ENCODE measurements around the gene SPAG6.
"Not testable (repeated sequence)": the region's sequence is repeated elsewhere in the genome, so short reads cannot be mapped to it uniquely, and the experiment has no call there.

The SPAG6 gene

DNA sequence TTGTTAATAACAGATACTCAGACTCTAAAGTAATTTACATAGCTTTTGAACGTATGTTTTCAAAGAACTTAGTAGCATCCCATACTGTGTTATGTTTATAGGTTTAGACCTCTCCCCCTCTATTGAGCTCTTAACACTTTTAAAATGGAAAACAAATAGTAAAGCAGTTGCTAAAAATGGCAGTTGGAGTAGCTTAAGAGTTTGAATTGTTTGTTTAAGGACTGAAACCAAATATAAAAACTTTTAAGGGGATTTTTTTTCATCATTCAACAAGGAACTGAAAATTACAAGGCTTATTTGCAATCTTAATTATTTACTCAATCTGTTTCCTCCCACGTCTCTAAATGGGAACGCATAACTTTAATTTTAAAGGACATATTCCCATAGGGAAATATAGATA lies 1.6 kb upstream of the SPAG6 start:
- no peak for DNase-seq

- DNase-seq = no peak
Observed at GRCh38 chr10:22344249-22344648, 1.0 kb upstream of the SPAG6 start.

- DNase-seq = no peak
Observed at GRCh38 chr10:22344781-22345300, 455 bp upstream of the SPAG6 start.

GRCh38 chr10:22346096-22346661 lies 883 bp downstream of the SPAG6 start:
- no peak for DNase-seq

DNA sequence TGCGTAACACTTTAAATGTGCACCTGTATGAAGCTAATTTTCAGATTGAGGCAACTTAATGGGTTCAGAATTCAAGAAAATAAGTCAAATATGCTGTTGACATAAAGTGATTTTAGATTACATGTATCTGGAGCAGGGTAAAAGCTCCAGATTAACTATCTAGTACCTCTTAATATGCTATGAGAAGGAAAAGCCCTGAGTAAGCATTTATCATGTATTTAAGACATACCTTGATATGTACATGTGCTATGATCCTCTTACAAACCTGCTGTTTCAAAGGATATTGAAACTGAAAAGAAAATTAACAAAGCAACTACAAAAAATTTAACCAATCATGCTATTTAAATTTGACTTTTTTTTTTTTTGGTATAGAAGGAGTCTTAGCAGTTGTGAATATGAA lies 4.5 kb downstream of the SPAG6 start:
- DNase-seq = no peak

DNA sequence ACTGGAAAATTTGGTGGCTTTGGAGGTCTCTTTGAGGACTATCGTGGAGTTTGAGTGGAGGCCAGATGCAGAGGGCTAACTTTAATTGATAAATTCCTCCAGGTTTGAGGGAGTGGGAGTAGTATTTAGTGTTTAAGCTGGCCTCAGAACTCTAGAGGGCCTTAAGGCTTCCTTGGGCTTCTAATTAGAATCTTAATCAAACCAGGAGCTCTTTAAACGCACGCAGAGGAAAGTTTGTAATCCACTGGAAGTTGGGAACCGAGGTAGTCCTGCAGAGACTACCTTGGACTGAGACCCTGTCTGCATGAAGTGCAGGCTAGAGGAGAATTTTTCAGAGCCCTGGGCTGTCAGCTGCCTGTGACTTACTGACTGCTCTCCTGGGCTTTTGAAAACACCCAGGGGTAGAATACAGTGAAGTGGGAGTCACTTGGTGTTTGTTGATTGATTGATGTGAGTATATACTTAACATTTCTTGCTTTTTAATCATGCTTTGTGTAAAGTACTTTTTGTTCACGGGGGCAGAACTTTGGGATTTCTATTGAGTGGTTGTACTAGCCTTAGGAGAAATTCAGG lies 5.9 kb downstream of the SPAG6 start:
- DNase-seq = no peak

GRCh38 chr10:22356324-22356873 lies 11.1 kb downstream of the SPAG6 start:
- DNase-seq = no peak

DNA sequence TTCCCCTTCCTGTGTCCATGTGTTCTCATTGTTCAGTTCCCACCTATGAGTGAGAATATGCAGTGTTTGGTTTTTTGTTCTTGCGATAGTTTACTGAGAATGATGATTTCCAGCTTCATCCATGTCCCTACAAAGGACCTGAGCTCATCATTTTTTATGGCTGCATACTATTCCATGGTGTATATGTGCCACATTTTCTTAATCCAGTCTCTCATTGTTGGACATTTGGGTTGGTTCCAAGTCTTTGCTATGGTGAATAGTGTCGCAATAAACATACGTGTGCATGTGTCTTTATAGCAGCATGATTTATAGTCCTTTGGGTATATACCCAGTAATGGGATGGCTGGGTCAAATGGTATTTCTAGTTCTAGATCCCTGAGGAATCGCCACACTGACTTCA lies 12.5 kb downstream of the SPAG6 start:
- not testable (repeated sequence) for DNase-seq

DNA sequence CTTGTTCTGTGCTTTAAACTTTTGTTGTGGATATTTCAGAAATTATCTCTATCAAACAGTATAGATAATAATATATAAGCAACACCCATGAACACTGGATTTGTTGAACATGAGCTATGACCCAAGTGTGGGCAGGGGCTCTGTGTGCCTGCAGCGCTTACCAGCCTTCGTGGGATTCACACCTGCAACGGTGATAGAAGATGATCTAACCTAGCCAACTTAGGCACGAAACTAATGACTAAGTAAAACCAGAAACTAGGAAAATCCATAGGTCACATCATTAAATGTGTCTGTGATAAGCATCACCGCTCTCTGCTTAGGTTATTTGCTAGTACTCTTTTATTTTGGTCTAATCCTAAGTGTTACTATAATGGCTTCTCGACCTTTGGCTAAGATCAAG lies 18.0 kb downstream of the SPAG6 start:
- DNase-seq = no peak

GRCh38 chr10:22364407-22365140 lies 19.3 kb downstream of the SPAG6 start:
- no peak for DNase-seq

GRCh38 chr10:22365233-22365632 lies 19.9 kb downstream of the SPAG6 start:
- DNase-seq = no peak

- DNase-seq = no peak
Observed at GRCh38 chr10:22365644-22366434, 20.5 kb downstream of the SPAG6 start.

DNA sequence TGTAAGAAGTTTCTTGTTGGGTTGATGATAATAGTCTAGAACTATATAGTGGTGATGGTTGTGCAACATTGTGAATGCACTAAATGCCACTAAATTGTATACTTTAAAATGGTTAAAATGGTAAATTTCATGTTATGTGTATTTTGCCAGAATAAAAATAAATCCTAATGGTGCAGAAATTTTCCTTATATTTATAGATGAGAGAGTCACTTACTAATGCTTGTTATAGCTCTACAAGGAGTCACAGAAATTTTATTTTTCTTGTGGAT lies 21.1 kb downstream of the SPAG6 start:
- DNase-seq = no peak

DNA sequence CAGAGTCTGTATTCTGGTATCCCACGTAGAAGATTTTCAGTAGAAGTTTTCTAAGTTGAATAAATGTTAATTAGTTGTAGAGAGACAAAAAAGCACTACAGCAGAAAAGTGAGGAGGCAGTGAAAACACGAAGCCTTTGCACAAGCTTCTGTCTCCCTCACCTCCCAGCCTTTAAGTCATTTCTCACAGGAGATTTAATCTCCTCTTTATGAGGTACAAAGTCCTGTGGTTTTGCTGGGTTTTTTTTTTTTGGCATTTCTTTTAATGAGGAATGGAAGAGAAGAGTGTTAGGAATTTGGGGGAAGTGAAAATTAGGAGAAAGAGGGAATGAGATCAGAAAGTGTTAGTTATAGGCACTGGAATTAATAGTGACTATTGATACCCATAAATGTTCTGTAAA lies 21.5 kb downstream of the SPAG6 start:
- no peak for DNase-seq

GRCh38 chr10:22367471-22367870 lies 22.2 kb downstream of the SPAG6 start:
- no peak for DNase-seq

DNA sequence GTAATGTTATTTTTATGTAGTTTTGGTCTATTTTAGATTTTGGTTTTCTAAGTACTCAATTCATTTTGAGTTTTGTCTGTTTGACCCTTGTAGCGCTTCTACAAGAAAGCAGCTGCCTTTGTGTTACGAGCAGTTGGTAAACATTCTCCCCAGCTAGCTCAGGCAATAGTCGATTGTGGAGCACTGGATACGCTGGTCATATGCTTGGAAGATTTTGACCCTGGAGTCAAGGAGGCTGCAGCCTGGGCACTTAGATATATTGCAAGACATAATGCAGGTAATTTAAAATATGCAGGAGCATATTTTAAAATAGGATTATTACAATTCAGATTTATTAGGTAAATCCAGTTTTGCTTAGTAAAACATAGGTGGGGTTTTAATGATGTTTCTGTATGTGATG lies 23.1 kb downstream of the SPAG6 start:
- no peak for DNase-seq

- DNase-seq = no peak
Observed at GRCh38 chr10:22368981-22369380, 23.7 kb downstream of the SPAG6 start.

GRCh38 chr10:22369434-22370072 lies 24.3 kb downstream of the SPAG6 start:
- no peak for DNase-seq

DNA sequence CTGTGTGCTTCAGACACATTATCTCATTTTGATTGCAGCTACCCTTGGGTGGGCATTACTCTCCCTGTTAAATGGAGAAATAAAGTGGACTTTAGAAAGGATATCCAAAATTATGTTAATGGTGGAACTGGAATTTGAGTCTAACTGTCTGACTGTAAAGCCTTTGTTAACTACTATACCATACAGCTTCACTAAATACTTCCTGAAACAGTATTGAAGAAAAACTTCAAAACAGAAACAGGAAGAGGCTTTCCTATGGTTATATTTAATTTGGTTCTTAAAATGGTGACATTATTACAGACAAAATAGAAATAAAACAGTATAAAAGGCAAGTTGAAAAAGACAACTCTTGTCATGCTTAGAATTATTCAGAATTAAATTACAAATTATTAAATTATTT lies 25.0 kb downstream of the SPAG6 start:
- DNase-seq = no peak

- DNase-seq = no peak
Observed at GRCh38 chr10:22372298-22372697, 27.0 kb downstream of the SPAG6 start.

GRCh38 chr10:22372917-22373316 lies 27.6 kb downstream of the SPAG6 start:
- no peak for DNase-seq

GRCh38 chr10:22374489-22375126 lies 29.3 kb downstream of the SPAG6 start:
- DNase-seq = no peak

GRCh38 chr10:22379059-22379458 lies 33.8 kb downstream of the SPAG6 start:
- no peak for DNase-seq
